Fibroblast of villous mesenchyme (primary cell): Measurements from ENCODE around the gene LHFPL2. TPM values are rescaled to one million over a fixed set of nuclear protein-coding genes. Genes with fewer than 3 reads are reported as not detected.

ENCODE experiments used
- DNase-seq: peaks from one replicate; pipeline ENCODE4 v3.0.0-alpha.2; 2010; ENCODE audit warnings: low read depth
- H3K4me3 ChIP-seq: 2 replicates; pipeline ENCODE4 v1.5.1; 2011; ENCODE audit warnings: low read depth, mild to moderate bottlenecking, low read length
- total RNA-seq: library from RNA; depleted of rRNA; stranded (reverse); fragments of >200 nt; gene quantifications from 2 replicates; pipeline ENCODE4 v1.2.3, GENCODE V29; 2012
- TF ChIP-seq, protein P1 (sequence below): IDR thresholded peaks from 2 replicates; pipeline ENCODE4 v1.5.1; 2012; ENCODE audit warnings: low read depth, mild to moderate bottlenecking, low read length; ENCODE audit not compliant: insufficient read depth

Gene LHFPL2
- total RNA-seq, 1 donor, result 35.0 TPM

DNA sequence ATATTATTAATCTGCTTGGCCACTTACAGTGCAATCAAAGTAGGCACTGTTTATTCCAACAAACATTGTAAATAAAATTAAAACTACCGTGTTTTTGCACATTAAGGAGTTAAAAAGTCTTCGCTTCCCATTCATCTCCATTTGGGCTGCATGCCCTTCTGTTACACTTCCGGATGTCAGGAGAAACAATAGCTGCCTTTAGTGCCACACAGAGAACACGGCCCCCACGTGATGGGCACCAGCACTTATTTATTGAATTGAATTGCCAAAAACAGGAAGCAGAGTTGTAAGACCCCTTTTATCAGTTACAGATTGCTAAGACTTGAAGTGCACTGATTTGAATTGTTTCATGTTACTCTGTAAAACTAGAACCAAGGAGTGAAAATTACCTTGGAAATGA, 80.4 kb downstream of the LHFPL2 start:
- no peak for DNase-seq
- H3K4me3 ChIP-seq, result no peak overlapping the region
- TF ChIP-seq, protein P1, sequence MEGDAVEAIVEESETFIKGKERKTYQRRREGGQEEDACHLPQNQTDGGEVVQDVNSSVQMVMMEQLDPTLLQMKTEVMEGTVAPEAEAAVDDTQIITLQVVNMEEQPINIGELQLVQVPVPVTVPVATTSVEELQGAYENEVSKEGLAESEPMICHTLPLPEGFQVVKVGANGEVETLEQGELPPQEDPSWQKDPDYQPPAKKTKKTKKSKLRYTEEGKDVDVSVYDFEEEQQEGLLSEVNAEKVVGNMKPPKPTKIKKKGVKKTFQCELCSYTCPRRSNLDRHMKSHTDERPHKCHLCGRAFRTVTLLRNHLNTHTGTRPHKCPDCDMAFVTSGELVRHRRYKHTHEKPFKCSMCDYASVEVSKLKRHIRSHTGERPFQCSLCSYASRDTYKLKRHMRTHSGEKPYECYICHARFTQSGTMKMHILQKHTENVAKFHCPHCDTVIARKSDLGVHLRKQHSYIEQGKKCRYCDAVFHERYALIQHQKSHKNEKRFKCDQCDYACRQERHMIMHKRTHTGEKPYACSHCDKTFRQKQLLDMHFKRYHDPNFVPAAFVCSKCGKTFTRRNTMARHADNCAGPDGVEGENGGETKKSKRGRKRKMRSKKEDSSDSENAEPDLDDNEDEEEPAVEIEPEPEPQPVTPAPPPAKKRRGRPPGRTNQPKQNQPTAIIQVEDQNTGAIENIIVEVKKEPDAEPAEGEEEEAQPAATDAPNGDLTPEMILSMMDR, result no peak

GRCh38 chr5:78567617-78568016, 81.0 kb downstream of the LHFPL2 start:
- H3K4me3 ChIP-seq, result no peak overlapping the region
- DNase-seq, result no peak
- TF ChIP-seq, protein P1, result no peak

GRCh38 chr5:78566747-78567425, 81.7 kb downstream of the LHFPL2 start:
- DNase-seq, result no peak
- TF ChIP-seq, protein P1, result no peak
- no peak overlapping the region for H3K4me3 ChIP-seq

GRCh38 chr5:78565395-78565794, 83.2 kb downstream of the LHFPL2 start:
- TF ChIP-seq, protein P1, result no peak
- no peak overlapping the region for H3K4me3 ChIP-seq
- no peak for DNase-seq

DNA sequence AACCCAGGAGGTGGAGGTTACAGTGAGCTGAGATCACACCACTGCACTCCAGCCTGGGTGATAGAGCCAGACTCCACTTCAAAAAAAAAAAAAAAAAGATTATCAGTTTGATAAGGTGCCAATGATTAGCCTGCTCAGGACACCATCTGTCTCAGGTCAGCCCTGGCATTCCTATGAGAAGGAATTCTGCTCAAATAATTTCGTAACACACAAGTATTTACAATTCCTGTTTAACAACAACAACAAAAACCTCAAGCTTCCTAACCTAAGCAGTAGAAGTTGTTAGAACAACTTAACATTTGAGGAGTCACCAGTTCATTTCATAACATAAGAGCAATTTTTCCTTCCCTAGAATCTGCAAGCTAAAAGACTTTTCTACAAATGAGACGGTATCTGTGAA, 85.0 kb downstream of the LHFPL2 start:
- TF ChIP-seq, protein P1, result no peak
- peak; percentile 78 for DNase-seq
- H3K4me3 ChIP-seq, result no peak overlapping the region

- DNase-seq, result no peak
- TF ChIP-seq, protein P1, result no peak
- no peak overlapping the region for H3K4me3 ChIP-seq
Measured at GRCh38 chr5:78562714-78563330, 85.8 kb downstream of the LHFPL2 start.

- DNase-seq, result no peak
- no peak overlapping the region for H3K4me3 ChIP-seq
- TF ChIP-seq, protein P1, result no peak
Measured at GRCh38 chr5:78562001-78562400, 86.6 kb downstream of the LHFPL2 start.
